ENCODE measurements around the gene SKI.

GRCh38 chr1:2276803-2277580, 48.9 kb downstream of the SKI start:
- TF ChIP-seq CTCF (IDR thresholded peaks at IDR 0.05; ENCODE audit: poor library complexity) = no peak
- TF ChIP-seq EZH2 (IDR thresholded peaks at IDR 0.05; ENCODE audit: borderline replicate concordance) = no peak
